Ishikawa (cell line): ENCODE results near the gene SRSF6.

Experiments
- CEBPB ChIP-seq: IDR thresholded peaks from 2 replicates; pipeline ENCODE4 v1.6.1; 2012
- CREB1 ChIP-seq: IDR thresholded peaks from 2 replicates; pipeline ENCODE4 v1.6.1; 2012; ENCODE audit warnings: low read depth
- EGR1 ChIP-seq: IDR thresholded peaks from 2 replicates; pipeline ENCODE4 v1.6.1; 2012
- EP300 ChIP-seq: IDR thresholded peaks from 2 replicates; pipeline ENCODE4 v1.6.1; 2012; ENCODE audit warnings: borderline replicate concordance
- FOXM1 ChIP-seq: IDR thresholded peaks from 2 replicates; pipeline ENCODE4 v1.6.1; 2012; ENCODE audit warnings: low read depth, borderline replicate concordance
- NFIC ChIP-seq: IDR thresholded peaks from 2 replicates; pipeline ENCODE4 v1.6.1; 2012
- RAD21 ChIP-seq: IDR thresholded peaks from 2 replicates; pipeline ENCODE4 v1.6.1; 2012; ENCODE audit warnings: low read depth
- TAF1 ChIP-seq: IDR thresholded peaks from 2 replicates; pipeline ENCODE4 v1.6.1; 2012; ENCODE audit warnings: low read depth, mild to moderate bottlenecking
- TCF12 ChIP-seq: IDR thresholded peaks from 2 replicates; pipeline ENCODE4 v1.6.1; 2012; ENCODE audit warnings: low read depth
- TEAD4 ChIP-seq: IDR thresholded peaks from 2 replicates; pipeline ENCODE4 v1.6.1; 2012
- YY1 ChIP-seq: IDR thresholded peaks from 2 replicates; pipeline ENCODE4 v1.6.1; 2012; ENCODE audit warnings: low read depth
- ZBTB7A ChIP-seq: IDR thresholded peaks from 2 replicates; pipeline ENCODE4 v1.6.1; 2012; ENCODE audit warnings: low read depth
- TF ChIP-seq, protein P1 (sequence below): IDR thresholded peaks from 2 replicates; pipeline ENCODE4 v1.6.1; 2012; ENCODE audit warnings: low read depth, mild to moderate bottlenecking
- TF ChIP-seq, protein P2 (sequence below): IDR thresholded peaks from 2 replicates; pipeline ENCODE4 v1.6.1; 2012
- TF ChIP-seq, protein P3 (sequence below): IDR thresholded peaks from 2 replicates; pipeline ENCODE4 v1.6.1; 2012

The SRSF6 gene

DNA sequence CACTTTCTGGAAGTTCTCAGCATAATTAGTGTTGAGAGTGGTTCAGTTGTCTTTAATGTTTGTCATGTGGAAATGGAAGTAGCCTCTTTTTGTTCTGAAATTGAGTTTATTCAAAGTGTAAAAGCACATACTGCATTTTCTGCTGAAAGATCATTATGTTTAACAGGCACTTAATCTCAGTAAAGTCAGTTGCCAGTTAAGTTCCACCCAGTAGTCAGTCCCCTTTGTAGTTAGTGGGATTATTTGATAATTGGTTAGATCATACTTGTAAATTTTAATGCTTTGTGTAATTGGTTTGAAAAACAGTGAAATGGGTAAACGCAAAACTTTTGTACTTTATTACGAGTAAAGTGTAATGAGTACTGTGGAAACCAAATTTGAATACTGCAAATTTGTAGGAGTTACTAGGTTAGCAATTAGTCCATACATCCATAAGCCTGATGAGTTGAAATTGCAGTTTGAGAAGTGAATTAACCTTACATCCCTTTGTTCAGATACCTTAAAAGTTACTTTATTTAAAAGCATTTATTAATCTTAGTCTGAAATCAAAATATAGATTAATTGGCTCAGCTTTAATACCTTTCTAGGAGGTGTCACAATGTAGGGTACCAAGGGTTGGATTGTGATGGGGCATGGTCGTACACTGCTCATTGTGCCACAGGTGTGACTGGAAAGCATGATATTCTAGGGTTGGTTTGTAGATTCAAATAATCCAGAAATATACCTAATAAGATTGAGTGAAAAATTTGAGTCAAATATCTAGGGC lies 4.4 kb downstream of the SRSF6 start:
- TF ChIP-seq TEAD4 (no peak), YY1 (no peak), CREB1 (no peak), TCF12 (no peak), EGR1 (no peak), TAF1 (no peak), EP300 (no peak), ZBTB7A (no peak), RAD21 (no peak), CEBPB (no peak), FOXM1 (no peak)
- TF ChIP-seq, protein P1, sequence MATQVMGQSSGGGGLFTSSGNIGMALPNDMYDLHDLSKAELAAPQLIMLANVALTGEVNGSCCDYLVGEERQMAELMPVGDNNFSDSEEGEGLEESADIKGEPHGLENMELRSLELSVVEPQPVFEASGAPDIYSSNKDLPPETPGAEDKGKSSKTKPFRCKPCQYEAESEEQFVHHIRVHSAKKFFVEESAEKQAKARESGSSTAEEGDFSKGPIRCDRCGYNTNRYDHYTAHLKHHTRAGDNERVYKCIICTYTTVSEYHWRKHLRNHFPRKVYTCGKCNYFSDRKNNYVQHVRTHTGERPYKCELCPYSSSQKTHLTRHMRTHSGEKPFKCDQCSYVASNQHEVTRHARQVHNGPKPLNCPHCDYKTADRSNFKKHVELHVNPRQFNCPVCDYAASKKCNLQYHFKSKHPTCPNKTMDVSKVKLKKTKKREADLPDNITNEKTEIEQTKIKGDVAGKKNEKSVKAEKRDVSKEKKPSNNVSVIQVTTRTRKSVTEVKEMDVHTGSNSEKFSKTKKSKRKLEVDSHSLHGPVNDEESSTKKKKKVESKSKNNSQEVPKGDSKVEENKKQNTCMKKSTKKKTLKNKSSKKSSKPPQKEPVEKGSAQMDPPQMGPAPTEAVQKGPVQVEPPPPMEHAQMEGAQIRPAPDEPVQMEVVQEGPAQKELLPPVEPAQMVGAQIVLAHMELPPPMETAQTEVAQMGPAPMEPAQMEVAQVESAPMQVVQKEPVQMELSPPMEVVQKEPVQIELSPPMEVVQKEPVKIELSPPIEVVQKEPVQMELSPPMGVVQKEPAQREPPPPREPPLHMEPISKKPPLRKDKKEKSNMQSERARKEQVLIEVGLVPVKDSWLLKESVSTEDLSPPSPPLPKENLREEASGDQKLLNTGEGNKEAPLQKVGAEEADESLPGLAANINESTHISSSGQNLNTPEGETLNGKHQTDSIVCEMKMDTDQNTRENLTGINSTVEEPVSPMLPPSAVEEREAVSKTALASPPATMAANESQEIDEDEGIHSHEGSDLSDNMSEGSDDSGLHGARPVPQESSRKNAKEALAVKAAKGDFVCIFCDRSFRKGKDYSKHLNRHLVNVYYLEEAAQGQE: no peak
- TF ChIP-seq, protein P2, sequence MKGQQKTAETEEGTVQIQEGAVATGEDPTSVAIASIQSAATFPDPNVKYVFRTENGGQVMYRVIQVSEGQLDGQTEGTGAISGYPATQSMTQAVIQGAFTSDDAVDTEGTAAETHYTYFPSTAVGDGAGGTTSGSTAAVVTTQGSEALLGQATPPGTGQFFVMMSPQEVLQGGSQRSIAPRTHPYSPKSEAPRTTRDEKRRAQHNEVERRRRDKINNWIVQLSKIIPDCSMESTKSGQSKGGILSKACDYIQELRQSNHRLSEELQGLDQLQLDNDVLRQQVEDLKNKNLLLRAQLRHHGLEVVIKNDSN: no peak
- TF ChIP-seq, protein P3, sequence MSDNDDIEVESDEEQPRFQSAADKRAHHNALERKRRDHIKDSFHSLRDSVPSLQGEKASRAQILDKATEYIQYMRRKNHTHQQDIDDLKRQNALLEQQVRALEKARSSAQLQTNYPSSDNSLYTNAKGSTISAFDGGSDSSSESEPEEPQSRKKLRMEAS: no peak

DNA sequence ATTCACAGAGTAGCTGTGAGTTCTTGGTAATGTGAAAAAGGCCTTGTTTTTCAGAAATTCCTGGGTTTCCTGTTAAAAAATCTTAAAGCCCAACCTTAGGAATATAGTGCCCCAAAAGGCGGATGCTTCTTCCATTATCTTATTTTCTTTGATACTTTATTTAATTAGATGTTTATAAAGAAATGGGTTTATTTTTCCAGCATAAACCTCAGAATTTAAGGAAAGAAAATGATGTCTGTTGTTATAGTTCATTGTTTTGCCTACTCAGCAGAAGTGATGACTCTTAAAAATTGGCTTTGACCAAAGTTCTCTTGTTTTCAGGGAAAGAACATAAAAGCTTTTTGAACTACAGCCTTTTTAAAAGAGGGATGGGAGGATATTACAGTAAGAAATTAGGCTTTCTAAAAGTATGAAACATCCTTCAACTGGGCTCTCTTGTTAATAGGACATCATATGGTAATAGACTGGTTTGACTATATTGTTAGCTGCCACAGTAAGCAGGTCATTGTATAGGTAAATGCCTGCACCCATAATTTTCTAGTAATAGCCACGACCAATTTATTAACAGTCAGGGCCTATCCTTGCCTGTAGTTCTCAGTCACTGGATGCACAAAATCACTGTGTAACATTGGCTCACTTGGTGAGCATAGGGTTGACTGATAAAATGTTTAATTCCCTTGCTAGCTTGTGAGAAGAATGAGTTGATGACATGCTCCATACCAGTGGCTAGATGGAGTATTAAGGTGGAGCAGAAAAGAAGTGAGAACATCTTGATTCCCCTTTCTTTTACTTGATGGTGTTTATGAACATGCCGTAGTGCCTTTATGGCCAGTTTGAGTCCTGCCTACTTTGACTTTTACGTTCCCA lies 5.2 kb downstream of the SRSF6 start:
- TF ChIP-seq EGR1: no peak
- no peak for TF ChIP-seq TAF1
- TF ChIP-seq FOXM1: no peak
- no peak for TF ChIP-seq CREB1
- TF ChIP-seq, protein P2: no peak
- TF ChIP-seq, protein P3: no peak
- TF ChIP-seq TEAD4: no peak
- TF ChIP-seq RAD21: no peak

DNA sequence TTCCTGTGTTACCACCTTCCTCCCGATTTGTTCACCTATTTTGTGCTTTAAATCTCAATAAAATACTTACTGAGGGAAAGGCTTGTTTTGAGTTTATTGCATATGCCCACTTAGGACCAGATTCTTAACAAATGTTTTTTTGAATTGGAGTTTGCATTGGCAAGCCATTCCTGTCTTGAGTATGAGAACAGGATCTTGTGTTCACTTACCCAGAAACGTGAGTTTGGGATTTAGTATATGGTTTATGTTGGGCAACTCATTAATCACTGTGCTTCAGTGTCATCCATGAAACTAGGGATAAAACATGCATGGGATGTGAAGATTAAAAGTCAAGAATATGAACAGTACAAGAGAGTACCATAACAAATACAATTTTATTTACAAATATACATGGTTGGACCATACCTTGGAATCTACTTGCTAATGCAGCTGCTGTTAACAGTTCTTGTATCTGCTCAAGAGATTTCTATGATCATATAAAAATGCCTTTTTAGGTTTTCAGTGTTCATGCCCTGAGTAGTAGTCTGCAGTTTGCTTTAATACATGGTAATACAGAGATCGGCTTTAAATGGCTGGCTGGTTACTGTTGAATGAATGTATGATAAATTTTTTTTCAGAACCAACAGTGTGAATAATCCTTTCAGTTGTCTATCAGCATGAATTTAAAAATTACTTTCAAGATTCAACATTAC lies 6.0 kb downstream of the SRSF6 start:
- TF ChIP-seq NFIC (no peak), RAD21 (no peak), TCF12 (no peak), CREB1 (no peak), ZBTB7A (no peak), EGR1 (no peak), TAF1 (no peak), EP300 (no peak), YY1 (no peak), FOXM1 (no peak), TEAD4 (no peak), CEBPB (no peak)
- TF ChIP-seq, protein P3: no peak
- TF ChIP-seq, protein P2: no peak
- TF ChIP-seq, protein P1: no peak

DNA sequence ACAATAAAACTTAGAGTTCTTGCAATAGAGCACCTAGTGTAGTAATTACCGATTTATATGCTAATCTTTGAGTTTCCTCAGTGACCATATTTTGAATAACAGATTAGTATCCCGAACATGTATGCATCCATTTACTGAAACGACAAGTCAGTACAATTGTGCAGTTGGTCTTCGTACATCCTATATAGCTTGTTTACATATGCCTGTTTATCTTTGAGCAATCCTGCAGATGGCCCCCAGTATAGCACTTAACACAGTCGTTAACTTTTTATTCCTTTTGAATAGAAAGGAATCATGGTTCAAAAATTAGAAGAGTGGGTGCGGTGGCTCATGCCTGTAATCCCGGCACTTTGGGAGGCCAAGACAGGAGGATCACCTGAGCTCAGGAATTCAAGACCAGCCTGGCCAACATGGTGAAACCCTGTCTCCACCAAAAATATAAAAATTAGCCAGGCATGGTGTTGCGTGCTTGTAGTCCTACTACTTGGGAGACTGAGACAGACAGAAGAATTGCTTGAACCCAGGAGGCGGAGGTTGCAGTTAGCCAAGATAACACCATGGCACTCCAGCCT lies 6.6 kb downstream of the SRSF6 start:
- TF ChIP-seq TEAD4: no peak
- TF ChIP-seq RAD21: no peak
- TF ChIP-seq EP300: no peak
- no peak for TF ChIP-seq FOXM1
- TF ChIP-seq CREB1: no peak
- TF ChIP-seq EGR1: no peak
- no peak for TF ChIP-seq YY1
- TF ChIP-seq, protein P1: no peak
- TF ChIP-seq ZBTB7A: no peak
- no peak for TF ChIP-seq NFIC
- TF ChIP-seq TAF1: no peak
- TF ChIP-seq CEBPB: no peak
